DMS53 (cell line): ENCODE results near the gene PIGZ.
"Not testable (repeated sequence)": the region's sequence is repeated elsewhere in the genome, so short reads cannot be mapped to it uniquely, and the experiment has no call there.

Experiments used
- DNase-seq: peaks from one replicate; lab custom pipeline; 2025; lab: John Stamatoyannopoulos, UW

PIGZ gene

GRCh38 chr3:196948442-196949284 is 20.0 kb downstream of the PIGZ start:
- peak; percentile 69 for DNase-seq

- no peak for DNase-seq
Measured at GRCh38 chr3:196947860-196948441, 20.7 kb downstream of the PIGZ start.

- peak; percentile 29 for DNase-seq
Measured at GRCh38 chr3:196947136-196947859, 21.3 kb downstream of the PIGZ start.

GRCh38 chr3:196944037-196944790 is 24.4 kb downstream of the PIGZ start:
- not testable (repeated sequence) for DNase-seq

GRCh38 chr3:196942915-196943277 is 25.7 kb downstream of the PIGZ start:
- DNase-seq: peak; percentile 54

- peak; percentile 99 for DNase-seq
Measured at GRCh38 chr3:196942226-196942914, 26.3 kb downstream of the PIGZ start, which contains the start of gene NCBP2. NCBP2 (minus strand) TSS chr3:196942528; CDS start chr3:196942503, 25 bp downstream.

GRCh38 chr3:196941729-196942225 is 26.9 kb downstream of the PIGZ start:
- DNase-seq: peak; percentile 82

GRCh38 chr3:196938576-196938975 is 30.1 kb downstream of the PIGZ start:
- DNase-seq: no peak

GRCh38 chr3:196938124-196938523 is 30.5 kb downstream of the PIGZ start:
- DNase-seq: no peak

GRCh38 chr3:196936288-196936687 is 32.3 kb downstream of the PIGZ start:
- no peak for DNase-seq

- DNase-seq: no peak
Measured at GRCh38 chr3:196932600-196932999, 36.0 kb downstream of the PIGZ start.

GRCh38 chr3:196931828-196932587 is 36.6 kb downstream of the PIGZ start:
- no peak for DNase-seq

GRCh38 chr3:196931157-196931556 is 37.5 kb downstream of the PIGZ start:
- no peak for DNase-seq

GRCh38 chr3:196927571-196928453 is 40.8 kb downstream of the PIGZ start:
- no peak for DNase-seq

- DNase-seq: no peak
Measured at GRCh38 chr3:196920733-196921132, 47.9 kb downstream of the PIGZ start.

GRCh38 chr3:196918968-196919367 is 49.7 kb downstream of the PIGZ start:
- DNase-seq: peak; percentile 69

GRCh38 chr3:196916995-196917394 is 51.6 kb downstream of the PIGZ start:
- no peak for DNase-seq

GRCh38 chr3:196916221-196916620 is 52.4 kb downstream of the PIGZ start:
- DNase-seq: no peak

GRCh38 chr3:196915375-196915774 is 53.3 kb downstream of the PIGZ start:
- DNase-seq: no peak
